Small intestine (tissue), 7 donors: Measurements from ENCODE around the gene ASPHD2. TPM values are rescaled to one million over a fixed set of nuclear protein-coding genes. Genes with fewer than 3 reads are reported as not detected.

Experiments
- DNase-seq, 2 donors: peaks; one replicate each; pipeline versions ENCODE4 v3.0.0 to v3.0.0-alpha.2; 2013
- FAIRE-seq: peaks from 2 replicates; lab custom pipeline; 2012; peaks lifted over from hg19 to GRCh38; lab: Jason Lieb, UNC
- H3K27ac ChIP-seq, 3 donors: one replicate each; pipeline ENCODE4 v1.5.1; 2013; ENCODE audit warnings: low read length in 2 of 3, mild to moderate bottlenecking in 2 of 3, control low read depth in 1 of 3, inconsistent platforms in 1 of 3, low read depth in 1 of 3, moderate library complexity in 1 of 3
- H3K27me3 ChIP-seq, 3 donors: one replicate each; pipeline ENCODE4 v1.6.1; 2013; ENCODE audit warnings: low read length in 3 of 3, inconsistent platforms in 1 of 3; ENCODE audit not compliant: control insufficient read depth in 3 of 3, insufficient read depth in 3 of 3
- H3K36me3 ChIP-seq, 3 donors: one replicate each; pipeline ENCODE4 v1.6.1; 2013; ENCODE audit warnings: low read length in 3 of 3, inconsistent platforms in 1 of 3, low read depth in 1 of 3, mild to moderate bottlenecking in 1 of 3, moderate library complexity in 1 of 3; ENCODE audit not compliant: control insufficient read depth in 3 of 3, insufficient read depth in 2 of 3
- H3K4me1 ChIP-seq, 3 donors: one replicate each; pipeline ENCODE4 v1.6.1; 2013; ENCODE audit warnings: low read length in 2 of 3, inconsistent platforms in 1 of 3, low read depth in 1 of 3, mild to moderate bottlenecking in 1 of 3, moderate library complexity in 1 of 3; ENCODE audit not compliant: control insufficient read depth in 3 of 3, insufficient read depth in 2 of 3
- H3K4me3 ChIP-seq, 3 donors: one replicate each; pipeline ENCODE4 v1.5.1; 2013; ENCODE audit warnings: low read length in 3 of 3, control low read depth in 1 of 3, inconsistent platforms in 1 of 3, low read depth in 1 of 3, mild to moderate bottlenecking in 1 of 3, moderate library complexity in 1 of 3
- H3K9me3 ChIP-seq, 2 donors: one replicate each; pipeline ENCODE4 v1.6.1; 2013; ENCODE audit warnings: low read depth in 1 of 2, low read length in 1 of 2; ENCODE audit not compliant: control insufficient read depth in 2 of 2, insufficient read depth in 1 of 2
- WGBS, 3 donors: extraction: QIAGEN DNeasy Blood & Tissue Kit; methylation state at CpG; one replicate each; pipeline ENCODE4 v1.1.7; 2013; 5-methylcytosine and 5-hydroxymethylcytosine counted together
- polyA plus RNA-seq, 4 donors: library from polyadenylated mRNA; stranded (reverse) in 3 of 4; unstranded in 1 of 4; fragments of 200-250 nt in 3 of 4; fragments of 120-200 nt in 1 of 4; gene quantifications; one replicate each; pipeline versions ENCODE4 v1.2.1 to v1.2.3, GENCODE V29; 2013
- donor health status: healthy with polysubstance abuse.
- donor health status: control.
- donor health status: control.
- donor health status: Bipolar disorder and iron deficiency.
- donor health status: healthy.

The ASPHD2 gene
- polyA plus RNA-seq, 4 donors = 0.45 to 1.8 (median 0.65) TPM

DNA sequence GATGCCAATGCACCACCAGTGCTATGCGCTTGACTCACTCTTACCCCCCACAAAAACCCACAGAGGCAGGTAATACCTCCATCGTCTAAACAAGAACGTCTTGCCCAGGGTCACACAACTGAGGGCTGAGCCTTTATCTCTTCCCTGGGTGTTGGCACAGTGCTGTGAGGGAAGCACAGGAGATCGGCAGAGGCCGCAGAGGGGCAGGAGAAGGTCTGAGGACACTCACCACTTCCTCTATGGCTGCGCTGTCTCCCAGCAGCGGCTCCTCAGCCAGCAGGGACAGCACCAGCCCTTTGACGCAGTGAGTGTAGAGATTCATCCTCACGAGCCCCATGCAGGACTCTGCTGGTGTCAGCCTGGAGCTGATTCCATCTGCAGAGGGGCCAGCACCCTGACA, 34.6 kb downstream of the ASPHD2 start:
- peaks cover 8 to 61% (median 20%) of the 10 kb centered on the region in 3 donors for H3K36me3 ChIP-seq
- 82 to 87% (median 87%) methylated on average over 9 of the region's 9 CpGs for WGBS, 3 donors
- DNase-seq (no peak), FAIRE-seq (no peak)
- H3K9me3 ChIP-seq = no peaks in the 10 kb centered on the region
- no peaks in the 10 kb centered on the region for H3K27me3 ChIP-seq
- H3K4me1 ChIP-seq = peaks cover 0 to 26% (median 0%) of the 10 kb centered on the region in 3 donors
- H3K27ac ChIP-seq = peak overlapping the region in 1 of 3 donors; percentile 68
- H3K4me3 ChIP-seq = no peak overlapping the region

DNA sequence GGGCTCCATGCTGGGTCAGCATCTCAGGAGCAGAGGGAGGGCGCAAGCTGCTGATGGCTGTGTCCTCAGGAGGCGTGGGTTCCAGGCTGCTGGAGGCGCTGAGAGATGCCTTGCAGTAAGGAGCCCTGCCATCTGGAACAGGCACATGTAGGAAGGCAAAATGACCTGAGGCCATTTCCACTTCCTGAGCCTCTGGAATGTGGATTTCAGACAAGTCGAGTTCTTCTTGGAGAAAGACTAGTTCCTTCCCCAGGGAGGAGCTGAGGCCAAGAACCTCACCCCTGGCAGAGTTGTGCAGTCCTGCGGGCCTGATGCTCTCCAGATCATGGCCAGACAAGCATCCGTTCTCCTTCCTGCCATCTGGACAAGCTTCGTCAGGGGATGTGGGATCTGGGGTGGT, 35.3 kb downstream of the ASPHD2 start:
- H3K36me3 ChIP-seq = peaks cover 8 to 66% (median 16%) of the 10 kb centered on the region in 3 donors
- peak overlapping the region in 1 of 3 donors; percentile 68 for H3K27ac ChIP-seq
- 79 to 91% (median 87%) methylated on average over 7 of the region's 7 CpGs for WGBS, 3 donors
- DNase-seq = no peak
- H3K4me3 ChIP-seq = no peak overlapping the region
- peaks cover 0 to 26% (median 0%) of the 10 kb centered on the region in 3 donors for H3K4me1 ChIP-seq
- no peaks in the 10 kb centered on the region for H3K9me3 ChIP-seq
- no peak for FAIRE-seq
- no peaks in the 10 kb centered on the region for H3K27me3 ChIP-seq

DNA sequence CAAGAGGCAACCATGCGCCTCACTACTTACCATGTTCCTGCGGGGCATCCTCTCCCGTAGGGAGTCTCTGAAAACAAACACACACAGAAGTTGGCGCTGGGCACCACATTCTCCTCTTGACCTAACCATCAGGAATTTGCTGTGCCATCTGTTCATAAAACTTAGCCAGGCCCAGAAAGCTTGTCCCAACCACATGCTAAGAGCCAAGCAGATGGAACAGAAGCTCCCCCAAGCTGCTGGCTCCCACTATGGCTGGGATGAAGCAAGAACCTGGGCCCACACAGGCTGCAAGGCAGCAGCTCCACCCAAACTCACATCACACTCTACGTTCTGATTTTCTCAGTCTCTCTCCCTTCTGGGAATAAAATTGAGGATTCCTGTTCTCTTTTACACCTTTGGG, 37.1 kb downstream of the ASPHD2 start:
- Histone ChIP-seq H3K27me3 (no peaks in the 10 kb centered on the region), H3K4me1 (peaks cover 0 to 24% (median 0%) of the 10 kb centered on the region in 3 donors), H3K27ac (no peak overlapping the region), H3K4me3 (no peak overlapping the region), H3K36me3 (peaks cover 21 to 76% (median 23%) of the 10 kb centered on the region in 3 donors), H3K9me3 (no peaks in the 10 kb centered on the region)
- no peak for DNase-seq
- WGBS, 3 donors = 90 to 91% (median 90%) methylated on average over 5 of the region's 5 CpGs
- FAIRE-seq = no peak

DNA sequence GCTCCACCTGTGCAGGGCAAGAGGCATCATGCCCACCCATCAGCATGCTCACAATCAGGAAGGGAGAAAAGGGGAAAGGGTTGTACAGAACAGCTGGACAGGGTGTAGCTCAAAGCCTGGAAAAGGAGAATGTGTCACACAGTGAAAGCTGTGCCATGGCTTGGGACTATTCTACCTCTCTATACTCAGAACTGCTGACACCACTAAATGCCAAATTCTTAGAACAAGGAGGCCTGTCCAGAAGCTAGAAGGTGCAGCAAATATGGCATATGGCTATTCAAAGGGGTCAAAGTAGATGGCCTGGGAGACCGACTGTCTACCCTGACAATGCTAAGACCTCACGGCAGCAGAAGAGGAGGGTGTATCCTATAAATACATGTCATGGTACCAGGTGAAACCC, 41.7 kb downstream of the ASPHD2 start:
- DNase-seq (no peak), FAIRE-seq (no peak)
- no peaks in the 10 kb centered on the region for H3K27me3 ChIP-seq
- peaks cover 15 to 60% (median 32%) of the 10 kb centered on the region in 3 donors for H3K36me3 ChIP-seq
- H3K4me3 ChIP-seq = no peak overlapping the region
- H3K27ac ChIP-seq = no peak overlapping the region
- no peaks in the 10 kb centered on the region for H3K9me3 ChIP-seq
- 93 to 100% (median 98%) methylated on average over 2 of the region's 2 CpGs for WGBS, 3 donors
- no peaks in the 10 kb centered on the region for H3K4me1 ChIP-seq

DNA sequence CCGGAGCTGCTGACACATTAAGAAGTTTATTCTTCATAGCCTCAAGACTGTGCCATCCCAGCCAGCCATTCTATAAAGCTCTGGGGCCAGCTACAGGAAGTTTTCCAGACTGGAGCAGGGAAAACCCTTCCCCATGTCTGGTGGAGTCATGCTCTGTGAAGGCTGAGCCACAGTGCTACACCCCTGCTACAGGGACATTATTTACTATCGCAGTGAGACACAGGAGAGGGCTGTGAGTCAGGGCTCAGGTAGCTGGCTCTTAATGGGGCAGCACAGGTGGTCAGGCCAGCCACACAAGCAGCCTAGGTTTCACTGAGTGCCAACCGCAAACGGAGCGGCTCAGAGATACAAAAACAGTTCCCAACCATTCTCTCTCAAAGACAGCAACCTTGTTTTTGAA, 42.5 kb downstream of the ASPHD2 start:
- 87 to 92% (median 88%) methylated on average over 5 of the region's 5 CpGs for WGBS, 3 donors
- H3K4me1 ChIP-seq = no peaks in the 10 kb centered on the region
- H3K27me3 ChIP-seq = no peaks in the 10 kb centered on the region
- H3K9me3 ChIP-seq = no peaks in the 10 kb centered on the region
- no peak for DNase-seq
- no peak for FAIRE-seq
- H3K36me3 ChIP-seq = peaks cover 13 to 57% (median 32%) of the 10 kb centered on the region in 3 donors
- H3K4me3 ChIP-seq = no peak overlapping the region
- no peak overlapping the region for H3K27ac ChIP-seq

DNA sequence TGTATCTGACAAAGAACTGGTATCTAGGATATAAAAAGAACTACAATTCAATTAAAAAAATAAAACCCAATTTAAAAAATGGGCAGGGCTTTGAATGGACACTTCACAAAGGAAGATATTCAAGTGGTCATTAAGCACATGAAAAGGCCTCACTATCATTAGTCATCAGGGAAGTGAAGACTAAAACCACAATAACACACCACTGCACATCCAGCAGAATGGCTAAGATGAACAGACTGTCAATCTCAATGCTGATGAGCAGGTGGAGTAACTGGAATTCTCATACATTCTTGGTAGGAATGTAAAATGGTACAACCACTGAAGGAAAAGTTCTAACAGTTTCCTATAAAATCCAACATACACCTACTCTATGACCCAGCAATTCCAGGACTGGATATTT, 45.6 kb downstream of the ASPHD2 start:
- no peak overlapping the region for H3K4me3 ChIP-seq
- FAIRE-seq (no peak), DNase-seq (no peak)
- H3K36me3 ChIP-seq = peaks cover 8 to 41% (median 31%) of the 10 kb centered on the region in 3 donors
- H3K27ac ChIP-seq = no peak overlapping the region
- peaks cover 0 to 10% (median 8%) of the 10 kb centered on the region in 3 donors for H3K4me1 ChIP-seq
- H3K27me3 ChIP-seq = no peaks in the 10 kb centered on the region
- no peaks in the 10 kb centered on the region for H3K9me3 ChIP-seq

DNA sequence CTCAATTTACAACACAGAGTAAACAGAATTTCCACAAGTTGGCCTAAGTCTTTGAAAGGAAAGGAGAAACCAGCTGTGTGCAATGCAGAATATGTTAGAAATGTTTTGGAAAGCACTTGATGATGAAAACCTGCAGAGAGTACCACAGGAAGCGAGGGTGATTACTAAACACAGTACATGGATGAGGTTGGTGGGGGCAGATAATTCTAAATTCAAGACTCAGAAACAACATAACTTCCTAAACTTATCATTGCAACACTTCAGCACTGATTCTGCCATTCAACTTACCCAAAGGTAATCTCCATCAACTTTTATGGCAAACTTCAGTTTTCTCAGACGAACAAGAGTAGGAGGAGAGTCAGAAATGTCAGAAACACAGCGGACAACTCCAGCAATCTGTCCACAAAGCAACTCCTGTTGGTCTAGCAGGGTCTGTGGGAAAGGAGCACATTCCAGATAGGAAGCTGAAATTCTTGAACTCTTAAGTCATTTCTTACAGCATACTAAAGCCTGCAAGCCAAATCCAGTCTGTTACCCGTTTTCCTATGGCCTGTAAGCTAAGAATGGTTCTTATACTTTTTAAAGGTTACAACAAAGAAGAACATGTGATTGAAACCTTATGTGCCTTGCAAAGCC, 47.8 kb downstream of the ASPHD2 start:
- FAIRE-seq = no peak
- peaks cover 0 to 30% (median 13%) of the 10 kb centered on the region in 3 donors for H3K36me3 ChIP-seq

DNA sequence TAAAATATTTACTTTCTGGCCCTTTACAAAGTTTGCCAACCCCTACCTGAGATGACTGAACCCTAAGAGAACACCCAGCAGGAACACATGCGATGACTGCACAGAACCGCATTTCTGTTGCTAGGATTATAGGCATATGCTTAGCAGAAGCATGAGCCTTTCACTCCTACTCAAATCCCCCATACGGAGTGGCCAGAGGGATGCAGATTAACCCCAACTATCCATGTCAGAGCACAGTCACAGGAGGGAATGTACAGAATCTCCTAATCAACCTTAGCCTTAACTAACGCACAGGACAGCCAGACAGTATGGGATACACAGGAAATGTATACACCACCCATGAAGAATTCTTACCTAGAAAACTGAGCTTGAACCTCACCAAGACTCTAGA, 48.3 kb downstream of the ASPHD2 start:
- no peak for DNase-seq
- 42 to 46% (median 45%) methylated on average over 4 of the region's 4 CpGs for WGBS, 3 donors
- Histone ChIP-seq H3K4me3 (no peak overlapping the region), H3K9me3 (no peaks in the 10 kb centered on the region), H3K27ac (no peak overlapping the region), H3K27me3 (no peaks in the 10 kb centered on the region), H3K36me3 (peaks cover 0 to 26% (median 12%) of the 10 kb centered on the region in 3 donors), H3K4me1 (peaks cover 3 to 28% (median 10%) of the 10 kb centered on the region in 3 donors)
- no peak for FAIRE-seq

More for the DNA sequence above, 47.8 kb downstream of the ASPHD2 start:
- H3K4me1 ChIP-seq = peaks cover 3 to 23% (median 10%) of the 10 kb centered on the region in 3 donors
- no peak for DNase-seq
- H3K27ac ChIP-seq = no peak overlapping the region
- 87 to 93% (median 92%) methylated on average over 4 of the region's 4 CpGs for WGBS, 3 donors
- H3K27me3 ChIP-seq = no peaks in the 10 kb centered on the region
- no peak overlapping the region for H3K4me3 ChIP-seq
- no peaks in the 10 kb centered on the region for H3K9me3 ChIP-seq
